K562 (cell line): ENCODE results near the gene XRCC3.

Source experiments
- BRD4 ChIP-seq: fragments of 200-600 bp; sonication (generic); IDR thresholded peaks from 2 replicates; pipeline ENCODE4 v1.6.1; 2017; ENCODE audit warnings: inconsistent platforms
- ZKSCAN8 ChIP-seq: fragments of 200-800 bp; sonication (Bioruptor generic); IDR thresholded peaks from 2 replicates; pipeline ENCODE4 v1.6.1; 2016; ENCODE audit warnings: missing genetic modification characterization, missing compliant biosample characterization

DNA sequence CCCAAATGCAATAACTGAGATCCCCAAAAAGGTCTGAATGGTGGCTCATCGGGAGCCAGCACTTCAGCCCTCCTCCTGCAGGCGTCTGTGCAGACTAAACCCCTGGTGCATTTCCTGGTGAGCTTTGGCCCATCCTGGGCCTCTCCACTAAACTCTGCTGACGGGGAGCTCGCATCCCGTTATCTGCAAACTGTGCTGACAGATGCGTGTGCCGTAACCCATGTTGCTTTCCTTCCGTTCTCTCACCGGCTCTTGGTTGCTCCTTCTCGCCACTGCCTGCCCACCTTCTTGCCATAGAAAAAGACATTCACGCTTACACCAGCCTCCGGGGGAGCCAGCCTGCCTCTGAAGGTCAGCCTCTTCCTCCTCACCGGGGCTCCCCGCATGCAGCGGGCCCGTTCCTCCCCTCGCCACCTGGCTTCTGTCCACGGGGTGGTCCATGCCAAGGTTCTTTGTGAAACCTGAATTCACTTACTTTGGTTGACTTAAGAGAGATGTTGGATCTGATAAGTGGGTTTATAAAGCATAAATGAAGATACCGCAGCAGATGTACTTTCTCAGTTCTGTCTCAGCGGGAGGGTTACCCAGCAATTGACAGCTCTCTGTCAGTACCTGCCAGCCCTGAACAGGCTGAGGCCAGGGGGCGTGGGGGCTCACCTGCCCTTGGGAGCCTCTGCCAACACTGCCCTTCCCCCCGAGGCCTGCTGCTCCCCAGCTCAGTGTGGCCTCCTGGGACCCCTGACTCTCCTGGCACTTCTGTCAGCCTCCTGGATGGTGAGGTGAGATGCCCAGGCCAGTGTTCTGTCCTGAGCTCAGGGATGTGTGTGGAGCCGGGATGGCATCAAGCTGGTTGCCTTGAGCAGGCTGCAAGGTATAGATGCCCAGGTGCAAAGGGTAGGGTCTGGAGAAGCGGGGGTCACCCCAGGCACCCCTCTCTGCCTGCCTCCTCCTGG is 14.5 kb upstream of the XRCC3 start:
- TF ChIP-seq ZKSCAN8 (CRISPR knock-in tag) = no peak
- no peak for TF ChIP-seq BRD4
